GM19467 (cell line): ENCODE measurements around the gene CCDC30.
"Not testable (repeated sequence)": the region's sequence is repeated elsewhere in the genome, so short reads cannot be mapped to it uniquely, and the experiment has no call there.

ENCODE experiments used
- ATAC-seq: cut with Tn5 transposase; IDR thresholded peaks from one replicate; pipeline ENCODE4 v1.9.1; 2021; ENCODE audit warnings: mild to moderate bottlenecking, moderate library complexity; ENCODE audit not compliant: unreplicated experiment

CCDC30 gene

GRCh38 chr1:42627205-42627604 lies 164.1 kb downstream of the CCDC30 start:
- not testable (repeated sequence) for ATAC-seq

- ATAC-seq = no peak
Observed at GRCh38 chr1:42639116-42639515, 176.0 kb downstream of the CCDC30 start.

GRCh38 chr1:42646056-42646455 lies 183.0 kb downstream of the CCDC30 start:
- ATAC-seq = no peak

GRCh38 chr1:42657201-42657600 lies 194.1 kb downstream of the CCDC30 start:
- no peak for ATAC-seq

- ATAC-seq = peak; percentile 96
Observed at GRCh38 chr1:42657981-42658876, 195.1 kb downstream of the CCDC30 start, which contains the start of gene PPIH. TSS of gene PPIH (plus strand) at chr1:42658423. CDS start at chr1:42658447, 24 bp downstream.

DNA sequence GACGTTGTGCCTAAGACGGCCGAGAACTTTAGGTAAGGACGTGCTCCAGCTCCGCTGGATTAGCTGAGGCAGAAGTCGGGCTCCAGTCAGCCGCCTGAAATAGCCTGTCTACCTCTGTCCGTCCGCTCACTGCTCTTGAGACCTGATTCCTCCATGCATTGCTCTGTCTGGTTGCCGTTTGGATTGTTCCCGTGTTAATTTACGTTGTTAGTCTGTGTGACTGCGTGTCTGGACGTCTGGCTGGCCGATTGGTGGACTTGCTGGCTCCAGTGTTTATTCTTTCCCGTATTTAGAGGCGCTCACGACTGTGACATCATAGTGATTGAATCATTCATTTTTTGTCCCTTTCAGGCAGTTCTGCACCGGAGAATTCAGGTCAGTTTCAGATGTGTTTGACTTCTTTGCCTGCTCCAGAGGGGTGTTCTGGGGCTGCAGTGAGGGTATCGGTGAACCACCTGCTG lies 195.8 kb downstream of the CCDC30 start:
- no peak for ATAC-seq

- no peak for ATAC-seq
Observed at GRCh38 chr1:42660907-42661500, 197.9 kb downstream of the CCDC30 start.

DNA sequence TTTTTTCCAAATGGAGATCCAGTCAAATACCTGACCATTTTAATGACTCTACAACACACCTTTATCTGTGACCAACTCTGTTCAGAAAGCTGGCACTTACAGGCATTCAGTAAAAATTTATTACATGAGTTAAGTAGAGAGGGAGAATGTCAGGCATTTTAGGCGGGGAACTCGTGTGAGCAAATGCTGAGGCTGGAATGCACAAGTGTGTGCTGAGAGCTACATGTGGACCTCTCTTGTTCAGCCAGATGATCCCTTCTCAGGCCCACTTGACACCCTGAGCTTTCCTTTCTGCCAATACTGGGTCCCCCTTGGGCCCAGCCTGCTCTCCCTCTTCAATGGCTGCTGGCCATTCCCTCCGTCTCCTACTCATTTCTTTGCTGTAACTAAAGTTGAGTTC lies 206.8 kb downstream of the CCDC30 start:
- no peak for ATAC-seq

DNA sequence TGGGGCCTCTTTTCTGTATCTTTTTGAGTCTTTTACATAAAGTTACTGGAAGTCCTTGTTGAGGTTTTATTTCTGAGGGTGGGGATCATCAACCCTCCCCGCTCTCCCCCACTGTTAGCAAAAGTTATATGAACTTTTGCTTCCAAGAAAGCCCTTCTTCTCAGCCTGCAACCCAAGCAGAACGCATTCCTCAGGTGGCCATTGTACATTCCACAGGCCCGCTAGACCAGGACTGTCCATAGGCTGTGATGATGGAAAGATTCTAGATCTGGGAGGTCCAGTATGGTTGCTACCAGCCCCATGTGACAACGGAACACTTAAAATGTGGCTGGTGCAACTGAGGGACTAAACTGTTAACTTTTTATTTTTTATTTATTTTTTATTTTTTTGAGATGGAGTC lies 207.3 kb downstream of the CCDC30 start:
- ATAC-seq = no peak

DNA sequence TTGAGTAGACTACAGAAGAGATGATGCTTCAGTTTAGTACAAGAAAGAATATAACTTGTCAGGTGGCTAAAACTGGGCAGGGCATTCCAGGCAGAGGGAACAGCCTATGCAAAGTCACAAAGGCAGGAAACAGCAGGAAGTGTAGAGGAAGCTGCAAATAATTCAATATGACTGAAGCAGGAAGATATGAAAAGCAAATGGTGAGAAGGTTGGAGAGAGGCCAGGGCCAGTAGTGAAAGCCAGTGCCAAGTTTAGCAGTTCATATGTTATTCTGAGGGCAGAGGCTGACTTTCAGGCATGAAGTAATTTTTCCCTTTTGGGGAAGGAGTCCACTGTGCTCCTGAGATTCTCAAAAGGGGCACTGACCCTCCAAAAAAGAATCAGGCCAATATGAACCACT lies 211.1 kb downstream of the CCDC30 start:
- ATAC-seq = no peak

DNA sequence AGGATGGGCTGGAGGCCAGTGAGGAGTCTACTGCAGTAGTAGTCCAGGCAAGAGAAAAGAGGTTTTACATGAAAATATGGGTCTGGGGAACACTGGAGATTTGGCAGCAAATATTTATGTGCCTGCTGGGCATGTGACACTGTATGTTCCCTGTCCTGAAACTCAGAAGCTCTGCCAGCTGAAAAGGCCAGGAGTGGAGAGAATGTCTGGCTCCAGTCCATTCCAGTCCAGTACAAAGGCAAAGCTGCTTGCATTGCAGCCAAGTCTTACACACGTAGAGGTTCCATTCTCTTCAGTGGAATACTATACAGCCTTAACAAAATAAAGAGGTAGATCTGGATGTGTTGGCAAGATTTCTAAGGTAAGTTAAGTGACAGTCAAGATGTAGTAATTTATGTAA lies 211.6 kb downstream of the CCDC30 start:
- no peak for ATAC-seq

DNA sequence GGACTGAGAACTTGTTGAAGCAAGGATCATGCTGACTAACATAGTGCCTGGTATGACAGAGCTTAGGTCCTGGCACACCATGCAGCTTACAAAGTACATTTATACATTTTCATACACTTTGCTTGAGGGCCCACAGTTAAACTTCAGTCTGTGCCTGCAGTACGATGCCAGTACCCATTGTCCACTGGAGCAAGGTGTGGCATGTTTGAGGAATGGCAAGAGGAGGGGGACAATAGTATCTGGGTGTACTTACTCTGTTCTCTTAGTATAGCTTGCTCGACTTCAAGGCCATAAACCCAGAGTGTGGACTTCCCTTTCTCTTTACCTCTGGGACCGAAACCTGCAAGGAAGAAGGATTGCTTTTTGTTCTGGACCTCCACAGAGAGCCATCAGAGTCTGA lies 212.4 kb downstream of the CCDC30 start:
- no peak for ATAC-seq

DNA sequence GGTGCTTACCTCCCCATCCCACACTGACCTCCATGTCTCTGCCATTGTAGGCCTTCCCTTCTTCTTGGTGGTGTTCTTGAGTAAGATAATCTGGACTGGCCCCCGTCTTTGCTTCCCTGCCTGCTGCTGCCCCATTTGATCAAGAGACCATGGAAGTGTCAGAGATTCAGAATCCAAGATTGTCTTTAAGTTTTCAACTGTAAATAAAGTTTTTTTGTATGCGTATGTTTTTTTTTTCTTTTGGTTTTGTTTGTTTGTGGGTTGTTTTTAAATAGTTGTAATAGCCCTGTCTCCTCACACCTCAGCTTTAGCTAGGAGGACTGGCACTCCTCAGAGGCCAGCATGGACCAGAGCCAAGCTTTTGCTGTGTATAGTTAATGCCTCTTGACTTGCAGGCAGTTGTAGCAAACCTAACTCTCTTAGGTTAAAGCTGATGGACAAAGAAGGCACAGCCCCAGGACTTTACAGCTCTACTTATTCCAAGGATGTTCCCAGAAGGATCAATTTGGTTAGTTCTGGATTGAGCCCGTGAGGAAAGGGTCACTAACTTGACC lies 213.5 kb downstream of the CCDC30 start:
- ATAC-seq = no peak

- no peak for ATAC-seq
Observed at GRCh38 chr1:42679364-42679983, 216.4 kb downstream of the CCDC30 start.

- no peak for ATAC-seq
Observed at GRCh38 chr1:42680055-42680454, 217.0 kb downstream of the CCDC30 start.

DNA sequence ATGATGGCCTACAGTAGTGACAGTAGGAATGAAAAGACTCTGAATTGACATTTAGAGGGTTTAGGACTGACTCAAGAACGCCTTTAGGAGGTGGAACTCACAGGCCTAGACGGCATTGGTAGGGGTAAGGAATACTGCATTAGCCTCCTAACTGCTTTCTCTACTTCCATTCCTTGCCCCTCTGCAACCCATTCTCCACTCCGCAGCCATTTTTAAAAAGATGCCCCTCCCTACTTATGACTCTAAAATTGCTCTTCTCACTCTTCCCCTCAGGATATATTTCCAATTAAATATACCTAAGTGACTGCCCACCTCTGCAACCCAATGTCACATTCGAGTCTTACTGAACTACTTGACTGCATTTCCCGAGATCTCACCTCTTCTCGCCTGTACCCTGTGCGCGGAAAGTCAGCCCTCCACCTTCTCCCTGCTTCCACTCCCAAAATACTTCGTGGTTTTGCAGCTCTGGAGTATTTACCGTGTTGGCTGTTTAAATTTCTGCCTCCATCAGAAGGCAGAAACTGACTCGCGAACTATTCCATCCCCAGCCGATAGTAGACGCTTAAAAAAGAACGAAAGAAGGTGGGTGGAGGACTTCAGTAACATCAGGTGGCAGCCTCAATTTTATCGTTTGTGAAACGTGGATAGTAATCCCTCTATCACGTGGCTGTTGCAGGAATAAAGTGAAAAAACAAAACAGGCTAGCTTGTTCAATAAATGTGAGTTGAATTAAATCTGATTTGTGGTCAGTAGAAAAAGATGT lies 218.0 kb downstream of the CCDC30 start:
- no peak for ATAC-seq

- peak; percentile 83 for ATAC-seq
Observed at GRCh38 chr1:42681741-42682483, 218.8 kb downstream of the CCDC30 start, which contains the start of gene YBX1. TSS of gene YBX1 (plus strand) at chr1:42682418. CDS start at chr1:42682566, 148 bp downstream.

- peak; percentile 12 for ATAC-seq
Observed at GRCh38 chr1:42682484-42682738, 219.3 kb downstream of the CCDC30 start.

DNA sequence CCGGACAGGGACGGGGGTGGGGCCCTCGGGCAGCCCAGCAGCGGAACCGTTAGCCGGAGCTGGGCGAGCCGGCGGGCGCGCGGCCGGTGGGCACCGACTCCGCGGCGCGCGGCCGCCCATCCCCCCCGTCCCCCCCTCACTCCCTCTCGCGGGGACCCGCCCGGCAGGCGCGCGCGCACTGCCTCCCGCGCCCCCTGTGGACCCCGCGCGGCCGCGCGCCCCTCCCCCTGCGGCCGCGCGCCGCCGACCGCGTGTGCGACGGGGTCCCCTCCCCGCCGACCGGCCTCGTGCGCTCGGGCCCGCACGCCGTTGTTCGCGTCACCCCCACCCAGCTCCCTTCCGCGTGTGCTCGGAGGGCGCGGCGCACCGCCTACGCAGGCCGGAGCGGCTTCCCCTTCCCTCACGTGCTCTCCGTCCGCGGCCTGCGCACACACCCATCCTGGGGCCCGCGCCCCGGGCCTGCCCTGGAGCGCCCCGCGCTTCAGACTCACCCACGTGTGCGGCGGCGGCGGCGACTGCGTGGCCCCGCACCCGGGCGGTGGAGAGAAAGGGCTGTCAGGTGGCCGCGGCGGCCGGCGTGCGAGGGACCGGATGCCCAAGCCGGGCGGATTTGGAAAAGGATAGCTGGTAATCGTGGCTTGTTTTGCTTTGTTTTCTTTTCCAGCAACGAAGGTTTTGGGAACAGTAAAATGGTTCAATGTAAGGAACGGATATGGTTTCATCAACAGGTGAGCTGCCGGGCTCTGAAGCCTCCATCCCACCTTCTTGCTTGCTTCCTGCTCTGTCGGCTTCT lies 219.8 kb downstream of the CCDC30 start:
- peak; percentile 38 for ATAC-seq
